ENCODE data around the gene TIGD1.

The TIGD1 gene

GRCh38 chr2:232502511-232502910 lies 47.8 kb downstream of the TIGD1 start:
- peaks cover 76 to 96% of the 10 kb centered on the region in 2 experiments for H3K27me3 ChIP-seq (ENCODE audit: control insufficient read depth in 1 of 2, insufficient read depth in 1 of 2, low read length in 2 of 2)
- 5% methylated on average over 20 of the region's 21 CpGs for WGBS

GRCh38 chr2:232501794-232502390 lies 48.5 kb downstream of the TIGD1 start:
- H3K23ac ChIP-seq (ENCODE audit: low read length in 2 of 2), result no peak overlapping the region
- H3K4me3 ChIP-seq (ENCODE audit: insufficient read depth in 1 of 2, low read depth in 1 of 2, low read length in 2 of 2), result no peak overlapping the region
- H3K27ac ChIP-seq (ENCODE audit: low read length, poor library complexity, severe bottlenecking), result no peak overlapping the region
- H3K9me3 ChIP-seq (ENCODE audit: control insufficient read depth, low read length), result no peaks in the 10 kb centered on the region
- no peak overlapping the region for H3K18ac ChIP-seq (ENCODE audit: low read depth in 1 of 2, low read length in 2 of 2)
- no peak overlapping the region for H3K4ac ChIP-seq (ENCODE audit: low read depth in 1 of 2, low read length in 2 of 2)
- no peaks in the 10 kb centered on the region for H3K79me1 ChIP-seq (replicated peaks; ENCODE audit: low read length, poor library complexity, severe bottlenecking)
- no peak overlapping the region for H4K91ac ChIP-seq (ENCODE audit: low read length)
- no peak overlapping the region for H2BK5ac ChIP-seq (ENCODE audit: low read depth, low read length, poor library complexity, severe bottlenecking)
- H3K9ac ChIP-seq (ENCODE audit: low read length), result no peak overlapping the region
- no peak overlapping the region for H2BK12ac ChIP-seq (ENCODE audit: low read length in 2 of 2)
- H4K8ac ChIP-seq (ENCODE audit: low read length), result no peak overlapping the region
- H3K4me1 ChIP-seq (ENCODE audit: control insufficient read depth, insufficient read depth, low read depth, low read length), result peaks cover 13% of the 10 kb centered on the region
- H2AK5ac ChIP-seq (ENCODE audit: low read length, severe bottlenecking), result no peak overlapping the region
- no peak overlapping the region for H2BK15ac ChIP-seq (ENCODE audit: low read depth, poor library complexity, severe bottlenecking)
- H2BK120ac ChIP-seq (ENCODE audit: low read depth, low read length), result no peak overlapping the region
- peaks cover 70 to 95% of the 10 kb centered on the region in 2 experiments for H3K27me3 ChIP-seq (ENCODE audit: control insufficient read depth in 1 of 2, insufficient read depth in 1 of 2, low read length in 2 of 2)
- H3K4me2 ChIP-seq (ENCODE audit: low read length, poor library complexity, severe bottlenecking), result no peak overlapping the region
- WGBS, result 37% methylated on average over 10 of the region's 10 CpGs
- H3K36me3 ChIP-seq (ENCODE audit: control insufficient read depth in 1 of 2, insufficient read depth in 2 of 2, low read depth in 1 of 2, low read length in 2 of 2), result no peaks in the 10 kb centered on the region
- no peak overlapping the region for H3K14ac ChIP-seq (ENCODE audit: low read length in 2 of 2)
- DNase-seq, result no peak
- H2AFZ ChIP-seq (ENCODE audit: low read depth, low read length), result no peak overlapping the region

More at GRCh38 chr2:232502511-232502910, 47.8 kb downstream of the TIGD1 start:
- Histone ChIP-seq H4K8ac (ENCODE audit: low read length) (no peak overlapping the region), H3K9me3 (ENCODE audit: control insufficient read depth, low read length) (no peaks in the 10 kb centered on the region), H3K36me3 (ENCODE audit: control insufficient read depth in 1 of 2, insufficient read depth in 2 of 2, low read depth in 1 of 2, low read length in 2 of 2) (no peaks in the 10 kb centered on the region), H3K18ac (ENCODE audit: low read depth in 1 of 2, low read length in 2 of 2) (no peak overlapping the region), H3K79me1 (replicated peaks; ENCODE audit: low read length, poor library complexity, severe bottlenecking) (no peaks in the 10 kb centered on the region), H3K14ac (ENCODE audit: low read length in 2 of 2) (no peak overlapping the region), H3K4me2 (ENCODE audit: low read length, poor library complexity, severe bottlenecking) (peak overlapping the region; percentile 3), H3K23ac (ENCODE audit: low read length in 2 of 2) (peak overlapping the region in 1 of 2 experiments; percentile 84), H3K9ac (ENCODE audit: low read length) (no peak overlapping the region), H3K4me3 (ENCODE audit: insufficient read depth in 1 of 2, low read depth in 1 of 2, low read length in 2 of 2) (no peak overlapping the region), H2BK120ac (ENCODE audit: low read depth, low read length) (no peak overlapping the region), H2BK5ac (ENCODE audit: low read depth, low read length, poor library complexity, severe bottlenecking) (no peak overlapping the region), H2BK15ac (ENCODE audit: low read depth, poor library complexity, severe bottlenecking) (no peak overlapping the region), H3K4me1 (ENCODE audit: control insufficient read depth, insufficient read depth, low read depth, low read length) (peaks cover 13% of the 10 kb centered on the region), H3K27ac (ENCODE audit: low read length, poor library complexity, severe bottlenecking) (no peak overlapping the region), H3K4ac (ENCODE audit: low read depth in 1 of 2, low read length in 2 of 2) (no peak overlapping the region), H2AFZ (ENCODE audit: low read depth, low read length) (no peak overlapping the region), H2BK12ac (ENCODE audit: low read length in 2 of 2) (no peak overlapping the region), H2AK5ac (ENCODE audit: low read length, severe bottlenecking) (no peak overlapping the region), H4K91ac (ENCODE audit: low read length) (no peak overlapping the region)
- no peak for DNase-seq

- Histone ChIP-seq H2AFZ (ENCODE audit: low read depth, low read length) (no peak overlapping the region), H3K27me3 (ENCODE audit: control insufficient read depth in 1 of 2, insufficient read depth in 1 of 2, low read length in 2 of 2) (peaks cover 65 to 91% of the 10 kb centered on the region in 2 experiments), H3K18ac (ENCODE audit: low read depth in 1 of 2, low read length in 2 of 2) (no peak overlapping the region), H3K14ac (ENCODE audit: low read length in 2 of 2) (no peak overlapping the region), H2BK12ac (ENCODE audit: low read length in 2 of 2) (no peak overlapping the region), H3K23ac (ENCODE audit: low read length in 2 of 2) (no peak overlapping the region), H3K4me2 (ENCODE audit: low read length, poor library complexity, severe bottlenecking) (no peak overlapping the region), H3K4me3 (ENCODE audit: insufficient read depth in 1 of 2, low read depth in 1 of 2, low read length in 2 of 2) (no peak overlapping the region), H3K79me1 (replicated peaks; ENCODE audit: low read length, poor library complexity, severe bottlenecking) (no peaks in the 10 kb centered on the region), H2AK5ac (ENCODE audit: low read length, severe bottlenecking) (no peak overlapping the region), H2BK5ac (ENCODE audit: low read depth, low read length, poor library complexity, severe bottlenecking) (no peak overlapping the region), H3K4ac (ENCODE audit: low read depth in 1 of 2, low read length in 2 of 2) (no peak overlapping the region), H3K4me1 (ENCODE audit: control insufficient read depth, insufficient read depth, low read depth, low read length) (peaks cover 13% of the 10 kb centered on the region), H3K9ac (ENCODE audit: low read length) (no peak overlapping the region), H3K36me3 (ENCODE audit: control insufficient read depth in 1 of 2, insufficient read depth in 2 of 2, low read depth in 1 of 2, low read length in 2 of 2) (no peaks in the 10 kb centered on the region), H3K27ac (ENCODE audit: low read length, poor library complexity, severe bottlenecking) (no peak overlapping the region), H2BK15ac (ENCODE audit: low read depth, poor library complexity, severe bottlenecking) (no peak overlapping the region), H3K9me3 (ENCODE audit: control insufficient read depth, low read length) (no peaks in the 10 kb centered on the region), H4K91ac (ENCODE audit: low read length) (no peak overlapping the region), H2BK120ac (ENCODE audit: low read depth, low read length) (no peak overlapping the region), H4K8ac (ENCODE audit: low read length) (no peak overlapping the region)
- DNase-seq, result no peak
- 81% methylated on average over 6 of the region's 9 CpGs for WGBS
These were observed 49.0 kb downstream of the TIGD1 start for GRCh38 chr2:232501331-232501771.

- Histone ChIP-seq H3K4ac (ENCODE audit: low read depth in 1 of 2, low read length in 2 of 2) (no peak overlapping the region), H3K9me3 (ENCODE audit: control insufficient read depth, low read length) (no peaks in the 10 kb centered on the region), H3K9ac (ENCODE audit: low read length) (no peak overlapping the region), H2BK12ac (ENCODE audit: low read length in 2 of 2) (no peak overlapping the region), H2BK5ac (ENCODE audit: low read depth, low read length, poor library complexity, severe bottlenecking) (no peak overlapping the region), H4K8ac (ENCODE audit: low read length) (no peak overlapping the region), H3K4me3 (ENCODE audit: insufficient read depth in 1 of 2, low read depth in 1 of 2, low read length in 2 of 2) (no peak overlapping the region), H3K4me2 (ENCODE audit: low read length, poor library complexity, severe bottlenecking) (no peak overlapping the region), H3K27ac (ENCODE audit: low read length, poor library complexity, severe bottlenecking) (no peak overlapping the region), H3K18ac (ENCODE audit: low read depth in 1 of 2, low read length in 2 of 2) (no peak overlapping the region), H4K91ac (ENCODE audit: low read length) (no peak overlapping the region), H3K14ac (ENCODE audit: low read length in 2 of 2) (no peak overlapping the region), H3K79me1 (replicated peaks; ENCODE audit: low read length, poor library complexity, severe bottlenecking) (no peaks in the 10 kb centered on the region), H2BK120ac (ENCODE audit: low read depth, low read length) (no peak overlapping the region), H3K36me3 (ENCODE audit: control insufficient read depth in 1 of 2, insufficient read depth in 2 of 2, low read depth in 1 of 2, low read length in 2 of 2) (no peaks in the 10 kb centered on the region), H2AFZ (ENCODE audit: low read depth, low read length) (no peak overlapping the region), H3K4me1 (ENCODE audit: control insufficient read depth, insufficient read depth, low read depth, low read length) (peaks cover 10% of the 10 kb centered on the region), H3K23ac (ENCODE audit: low read length in 2 of 2) (no peak overlapping the region), H2AK5ac (ENCODE audit: low read length, severe bottlenecking) (no peak overlapping the region), H3K27me3 (ENCODE audit: control insufficient read depth in 1 of 2, insufficient read depth in 1 of 2, low read length in 2 of 2) (peaks cover 52 to 82% of the 10 kb centered on the region in 2 experiments), H2BK15ac (ENCODE audit: low read depth, poor library complexity, severe bottlenecking) (no peak overlapping the region)
- 82% methylated on average over 3 of the region's 3 CpGs for WGBS
- no peak for DNase-seq
These were observed 51.9 kb downstream of the TIGD1 start for GRCh38 chr2:232498452-232498851.

All from mesenchymal stem cell (in vitro differentiated cells and primary cell).